ENCODE results near the gene URB1.

DNA sequence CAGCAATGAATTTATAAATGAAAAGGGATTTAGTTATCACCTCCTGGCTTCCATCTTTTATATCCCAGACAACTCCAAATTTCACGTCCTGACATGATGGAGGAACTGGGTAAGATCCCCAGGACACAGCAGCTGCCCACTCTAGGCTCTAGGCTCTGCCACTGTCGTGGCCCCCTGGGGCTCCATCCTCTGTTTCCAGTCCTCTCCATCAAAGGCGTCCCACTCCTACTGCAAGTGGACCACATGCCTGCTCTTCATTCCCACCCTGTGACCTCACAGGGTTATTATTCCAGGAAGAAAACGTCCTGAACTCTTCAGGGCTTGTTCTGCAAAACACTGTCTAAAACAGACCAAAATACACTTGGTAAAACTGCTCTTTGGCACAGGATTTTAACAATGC, 11.9 kb downstream of the URB1 start:
- TF ChIP-seq CTCF (IDR thresholded peaks at IDR 0.05 in 4 of 5, conservative IDR thresholded peaks at IDR 0.05 in 1 of 5) = no peak
- no peak for TF ChIP-seq POLR2A (IDR thresholded peaks at IDR 0.05)

Measured in gastrocnemius medialis (tissue), 4 donors.